Large intestine (tissue), 3 donors: ENCODE results near the gene SEMA4D. TPM values are rescaled to one million over a fixed set of nuclear protein-coding genes. Genes with fewer than 3 reads are reported as not detected.

Experiments
- DNase-seq, 2 donors: peaks; one replicate each; pipeline versions ENCODE4 v3.0.0 to v3.0.0-alpha.2; 2013
- H3K27ac ChIP-seq: one replicate; pipeline ENCODE4 v1.5.1; 2013; ENCODE audit warnings: low read length
- H3K27me3 ChIP-seq: 2 replicates; pipeline ENCODE4 v1.6.1; 2013; ENCODE audit warnings: low read length; ENCODE audit not compliant: control insufficient read depth, insufficient read depth
- H3K36me3 ChIP-seq: 2 replicates; pipeline ENCODE4 v1.6.1; 2013; ENCODE audit warnings: low read length; ENCODE audit not compliant: control insufficient read depth, insufficient read depth
- H3K4me1 ChIP-seq: one replicate; pipeline ENCODE4 v1.6.1; 2013; ENCODE audit warnings: low read length; ENCODE audit not compliant: control insufficient read depth, insufficient read depth
- H3K4me3 ChIP-seq: one replicate; pipeline ENCODE4 v1.5.1; 2013; ENCODE audit warnings: low read length
- H3K9me3 ChIP-seq: one replicate; pipeline ENCODE4 v1.6.1; 2013; ENCODE audit warnings: mild to moderate bottlenecking, low read depth, low read length, moderate library complexity; ENCODE audit not compliant: control insufficient read depth
- WGBS: methylation state at CpG from one replicate; pipeline ENCODE4 v1.1.5; 2013; ENCODE audit warnings: low lambda C conversion rate; ENCODE audit not compliant: insufficient coverage; 5-methylcytosine and 5-hydroxymethylcytosine counted together
- polyA plus RNA-seq: library from polyadenylated mRNA; unstranded; fragments of 120-200 nt; gene quantifications from one replicate; pipeline ENCODE4 v1.2.1, GENCODE V29; 2013

Gene SEMA4D
- polyA plus RNA-seq, 1 donor, result 32.8 TPM

DNA sequence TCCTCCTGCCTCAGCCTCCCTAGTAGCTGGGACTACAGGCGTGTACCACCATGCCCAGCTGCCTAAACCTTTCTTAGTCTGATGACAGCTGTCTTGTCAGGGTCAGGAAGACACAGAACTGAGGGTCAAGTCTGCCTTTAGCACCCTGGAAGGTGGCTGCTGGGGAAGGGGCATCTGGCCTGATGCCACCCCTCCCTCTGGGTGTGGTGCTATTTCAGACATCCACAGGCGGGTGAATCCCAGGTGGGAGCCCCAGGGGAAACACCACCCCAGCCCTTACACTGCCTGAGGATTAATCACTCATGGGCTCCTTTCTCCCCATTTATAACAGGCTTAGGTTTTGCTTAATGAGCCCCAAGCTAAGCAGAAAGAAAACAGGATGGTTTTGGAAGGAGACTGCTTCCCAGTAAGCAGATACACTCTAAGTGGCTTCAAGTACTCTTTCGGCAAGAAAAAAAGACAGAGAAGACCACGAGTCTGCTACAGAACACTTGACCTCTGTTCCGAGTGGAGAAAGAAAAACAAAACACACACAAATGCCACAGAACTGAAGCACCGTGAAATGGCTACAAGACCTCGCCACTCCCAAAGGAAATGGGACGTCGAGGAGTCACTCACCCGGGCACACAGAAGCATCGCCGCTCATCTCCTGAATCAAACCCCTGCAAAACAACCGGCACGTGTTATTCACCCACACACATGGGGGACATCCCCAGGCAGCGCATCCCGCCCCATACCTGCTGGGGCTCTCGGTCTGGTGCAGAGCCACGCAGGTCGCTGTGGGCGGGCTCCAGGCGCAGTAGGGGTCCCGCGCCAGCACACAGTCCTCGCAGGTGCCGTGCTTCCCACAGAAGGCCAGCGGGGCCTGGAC, 117.2 kb downstream of the SEMA4D start:
- no peaks in the 10 kb centered on the region for H3K9me3 ChIP-seq
- no peaks in the 10 kb centered on the region for H3K27me3 ChIP-seq
- H3K4me3 ChIP-seq, result no peak overlapping the region
- H3K27ac ChIP-seq, result no peak overlapping the region
- no peak for DNase-seq
- no CpG with 5 or more reads among the region's 26 CpGs for WGBS
- no peaks in the 10 kb centered on the region for H3K4me1 ChIP-seq
- peaks cover 63% of the 10 kb centered on the region for H3K36me3 ChIP-seq

GRCh38 chr9:89379508-89380115, 118.3 kb downstream of the SEMA4D start:
- H3K9me3 ChIP-seq, result no peaks in the 10 kb centered on the region
- H3K27ac ChIP-seq, result no peak overlapping the region
- H3K27me3 ChIP-seq, result no peaks in the 10 kb centered on the region
- H3K36me3 ChIP-seq, result peaks cover 53% of the 10 kb centered on the region
- no peak for DNase-seq
- H3K4me1 ChIP-seq, result peaks cover 3% of the 10 kb centered on the region
- WGBS, result 100% methylated on average over 1 of the region's 14 CpGs
- no peak overlapping the region for H3K4me3 ChIP-seq

- WGBS, result no CpG with 5 or more reads among the region's 14 CpGs
- Histone ChIP-seq H3K27me3 (no peaks in the 10 kb centered on the region), H3K36me3 (peaks cover 49% of the 10 kb centered on the region), H3K4me3 (no peak overlapping the region), H3K4me1 (peaks cover 3% of the 10 kb centered on the region), H3K9me3 (no peaks in the 10 kb centered on the region), H3K27ac (no peak overlapping the region)
- no peak for DNase-seq
Observed at GRCh38 chr9:89379031-89379430, 118.9 kb downstream of the SEMA4D start.

DNA sequence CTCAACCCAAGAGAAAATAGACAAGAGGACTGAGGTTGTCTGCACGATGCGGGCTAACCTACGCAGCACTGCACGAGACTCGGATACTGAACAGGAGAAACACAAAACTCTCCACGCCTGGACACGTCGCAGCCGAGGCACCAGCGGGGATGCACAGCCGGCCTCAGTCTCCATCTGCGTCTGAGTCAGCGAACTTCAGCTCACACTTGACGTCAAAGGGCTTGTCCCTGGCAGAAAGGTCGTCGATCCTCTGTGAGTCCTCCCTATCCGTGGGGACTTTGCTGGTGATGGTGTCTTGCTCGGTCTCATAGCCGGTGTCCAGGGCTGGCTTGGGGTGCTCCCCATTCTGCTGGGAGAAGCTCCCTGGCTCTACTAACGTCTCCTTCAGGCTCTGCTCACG, 119.4 kb downstream of the SEMA4D start:
- H3K27ac ChIP-seq, result no peak overlapping the region
- peaks cover 44% of the 10 kb centered on the region for H3K36me3 ChIP-seq
- no peaks in the 10 kb centered on the region for H3K27me3 ChIP-seq
- peaks cover 3% of the 10 kb centered on the region for H3K4me1 ChIP-seq
- no peak for DNase-seq
- no peaks in the 10 kb centered on the region for H3K9me3 ChIP-seq
- H3K4me3 ChIP-seq, result no peak overlapping the region
- no CpG with 5 or more reads among the region's 21 CpGs for WGBS

- Histone ChIP-seq H3K4me1 (peaks cover 3% of the 10 kb centered on the region), H3K9me3 (no peaks in the 10 kb centered on the region), H3K36me3 (peaks cover 36% of the 10 kb centered on the region), H3K27ac (no peak overlapping the region), H3K27me3 (no peaks in the 10 kb centered on the region), H3K4me3 (no peak overlapping the region)
- WGBS, result no CpG with 5 or more reads among the region's 12 CpGs
- no peak for DNase-seq
Observed at GRCh38 chr9:89377411-89377810, 120.5 kb downstream of the SEMA4D start.

DNA sequence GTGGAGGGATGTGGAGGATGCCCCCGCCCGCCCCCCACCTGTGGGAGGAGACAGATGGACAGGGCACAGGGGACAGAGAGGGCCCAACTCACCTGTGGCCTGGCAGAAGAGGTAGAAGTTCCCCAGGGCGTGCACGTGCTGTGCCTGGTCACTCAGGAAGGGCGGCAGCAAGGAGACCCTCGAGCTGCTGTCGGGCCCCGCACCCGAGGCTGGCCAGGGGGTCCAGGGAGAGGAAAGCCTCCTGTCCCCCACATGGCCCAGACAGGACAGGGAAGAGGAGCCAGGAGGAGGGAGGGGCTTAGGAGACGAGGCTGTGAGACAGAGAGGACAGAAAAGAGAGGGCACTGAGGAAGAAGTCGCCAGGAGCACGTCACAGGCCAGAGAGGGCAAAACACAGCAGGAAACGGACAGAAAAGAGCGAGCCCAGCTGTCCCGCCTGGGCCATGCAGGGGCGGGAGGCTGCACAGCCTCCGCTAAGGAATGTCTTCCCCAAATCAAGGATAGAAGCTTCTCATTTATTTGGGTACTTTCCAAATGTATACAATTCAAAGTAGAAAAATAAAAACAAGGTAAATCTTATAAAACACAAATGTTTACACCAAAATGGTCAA, 121.1 kb downstream of the SEMA4D start:
- no peaks in the 10 kb centered on the region for H3K27me3 ChIP-seq

GRCh38 chr9:89376286-89376685, 121.6 kb downstream of the SEMA4D start:
- 83% methylated on average over 1 of the region's 4 CpGs for WGBS
- H3K27me3 ChIP-seq, result no peaks in the 10 kb centered on the region

More for the DNA sequence above, 121.1 kb downstream of the SEMA4D start:
- DNase-seq, result no peak
- WGBS, result 100% methylated on average over 1 of the region's 17 CpGs
- H3K4me3 ChIP-seq, result no peak overlapping the region
- peaks cover 32% of the 10 kb centered on the region for H3K36me3 ChIP-seq
- H3K4me1 ChIP-seq, result peaks cover 3% of the 10 kb centered on the region
- H3K9me3 ChIP-seq, result no peaks in the 10 kb centered on the region
- H3K27ac ChIP-seq, result peak overlapping the region; percentile 62

GRCh38 chr9:89375191-89375760, 122.6 kb downstream of the SEMA4D start:
- H3K4me3 ChIP-seq, result no peak overlapping the region
- H3K4me1 ChIP-seq, result peaks cover 3% of the 10 kb centered on the region
- peaks cover 23% of the 10 kb centered on the region for H3K36me3 ChIP-seq
- H3K27ac ChIP-seq, result peak overlapping the region; percentile 31
- no CpG with 5 or more reads among the region's 8 CpGs for WGBS
- no peak for DNase-seq
- H3K9me3 ChIP-seq, result peaks cover 9% of the 10 kb centered on the region
- no peaks in the 10 kb centered on the region for H3K27me3 ChIP-seq

More at GRCh38 chr9:89376286-89376685, 121.6 kb downstream of the SEMA4D start:
- DNase-seq, result no peak
- Histone ChIP-seq H3K4me3 (no peak overlapping the region), H3K4me1 (peaks cover 3% of the 10 kb centered on the region), H3K9me3 (no peaks in the 10 kb centered on the region), H3K36me3 (peaks cover 26% of the 10 kb centered on the region), H3K27ac (peak overlapping the region; percentile 62)

DNA sequence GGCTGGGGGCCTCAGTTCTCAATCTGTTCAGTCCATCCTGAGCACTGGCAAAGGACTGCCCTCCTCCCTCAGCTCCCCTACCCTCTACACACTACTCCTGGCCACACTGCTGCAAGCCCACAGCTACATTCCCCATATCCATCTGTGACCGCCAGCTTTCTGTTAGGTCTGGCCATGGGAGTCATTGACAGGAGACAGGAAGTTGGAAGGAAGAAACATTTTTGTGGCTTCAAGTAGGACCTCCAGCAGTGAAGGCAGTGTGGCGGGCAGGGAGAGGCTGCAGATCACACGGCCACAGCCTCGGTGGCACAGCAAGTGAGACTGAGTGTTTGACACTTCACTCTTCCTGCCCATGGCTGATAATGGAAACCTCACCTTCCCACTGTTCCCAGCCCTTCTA, 123.7 kb downstream of the SEMA4D start:
- H3K36me3 ChIP-seq, result peaks cover 18% of the 10 kb centered on the region
- no CpG with 5 or more reads among the region's 4 CpGs for WGBS
- H3K4me1 ChIP-seq, result peaks cover 3% of the 10 kb centered on the region
- no peaks in the 10 kb centered on the region for H3K27me3 ChIP-seq
- DNase-seq, result no peak
- no peak overlapping the region for H3K27ac ChIP-seq
- H3K9me3 ChIP-seq, result peaks cover 11% of the 10 kb centered on the region
- H3K4me3 ChIP-seq, result no peak overlapping the region

DNA sequence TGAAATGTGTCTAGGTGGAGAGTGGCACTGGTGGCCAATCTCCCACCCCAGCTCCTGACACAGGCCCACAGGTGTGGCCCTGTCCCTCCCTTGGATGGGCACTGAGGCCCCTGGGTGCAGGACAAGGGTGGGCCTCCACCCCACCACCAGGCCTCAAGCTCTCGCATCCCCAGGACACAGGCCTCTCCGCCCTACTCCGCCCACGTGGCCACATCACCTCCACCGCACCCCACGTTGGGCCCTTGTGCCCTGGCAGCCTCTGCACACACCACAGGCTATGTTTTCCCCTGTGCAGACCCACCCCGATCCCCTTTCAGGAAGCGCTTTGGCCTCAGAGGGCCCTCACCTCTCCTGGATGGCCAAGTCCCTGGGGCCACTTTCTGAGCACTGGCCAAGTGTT, 124.9 kb downstream of the SEMA4D start:
- peaks cover 7% of the 10 kb centered on the region for H3K36me3 ChIP-seq
- WGBS, result no CpG with 5 or more reads among the region's 8 CpGs
- H3K27me3 ChIP-seq, result no peaks in the 10 kb centered on the region
- DNase-seq, result no peak
- peaks cover 3% of the 10 kb centered on the region for H3K4me1 ChIP-seq
- H3K9me3 ChIP-seq, result peaks cover 11% of the 10 kb centered on the region
- no peak overlapping the region for H3K4me3 ChIP-seq
- no peak overlapping the region for H3K27ac ChIP-seq
